Stimulated activated CD4-positive, alpha-beta T cell treated with anti-CD3 and anti-CD28 coated beads, Interleukin-1b, Interleukin-23, amount 100 ng/mL, for 24 hours (primary cell): ENCODE measurements around the gene CASTOR2.
"Not testable (repeated sequence)": the region's sequence is repeated elsewhere in the genome, so short reads cannot be mapped to it uniquely, and the experiment has no call there.

Experiments used
- DNase-seq, 4 experiments: peaks; one replicate each; pipeline ENCODE4 v3.0.0-alpha.2; 2020; ENCODE audit warnings: low read depth in 4 of 4, low spot score in 1 of 4

Gene CASTOR2

GRCh38 chr7:74964511-74965119 lies at the start of gene CASTOR2:
Gene CASTOR2, plus strand, starts transcription at chr7:74964705. Its CDS starts 281 bp downstream, at chr7:74964986.
- DNase-seq = peak in 3 of 4 experiments; percentile 35 to 43 (median 39)

- DNase-seq = not testable (repeated sequence)
Observed at GRCh38 chr7:74922321-74922890, 42.1 kb upstream of the CASTOR2 start.

GRCh38 chr7:74923644-74924043 lies 40.9 kb upstream of the CASTOR2 start:
- DNase-seq = not testable (repeated sequence)

- DNase-seq = not testable (repeated sequence)
Observed at GRCh38 chr7:74926968-74927367, 37.5 kb upstream of the CASTOR2 start.

- not testable (repeated sequence) for DNase-seq
Observed at GRCh38 chr7:74931563-74932328, 32.8 kb upstream of the CASTOR2 start.

- DNase-seq = not testable (repeated sequence)
Observed at GRCh38 chr7:74939429-74939828, 25.1 kb upstream of the CASTOR2 start.

- not testable (repeated sequence) for DNase-seq
Observed at GRCh38 chr7:74941302-74942069, 23.0 kb upstream of the CASTOR2 start.

GRCh38 chr7:74943923-74944322 lies 20.6 kb upstream of the CASTOR2 start:
- DNase-seq = not testable (repeated sequence)

GRCh38 chr7:74947741-74948140 lies 16.8 kb upstream of the CASTOR2 start:
- not testable (repeated sequence) for DNase-seq

GRCh38 chr7:74953774-74954173 lies 10.7 kb upstream of the CASTOR2 start:
- not testable (repeated sequence) for DNase-seq

- DNase-seq = not testable (repeated sequence)
Observed at GRCh38 chr7:74958328-74958727, 6.2 kb upstream of the CASTOR2 start.

- not testable (repeated sequence) for DNase-seq
Observed at GRCh38 chr7:74963704-74964510, 598 bp upstream of the CASTOR2 start.

GRCh38 chr7:74966208-74966854 lies 1.8 kb downstream of the CASTOR2 start:
- not testable (repeated sequence) for DNase-seq

- DNase-seq = not testable (repeated sequence)
Observed at GRCh38 chr7:74966909-74967308, 2.4 kb downstream of the CASTOR2 start.

GRCh38 chr7:74971431-74971830 lies 6.9 kb downstream of the CASTOR2 start:
- DNase-seq = not testable (repeated sequence)

GRCh38 chr7:74972377-74972776 lies 7.9 kb downstream of the CASTOR2 start:
- not testable (repeated sequence) for DNase-seq

GRCh38 chr7:74975959-74976358 lies 11.5 kb downstream of the CASTOR2 start:
- DNase-seq = not testable (repeated sequence)

GRCh38 chr7:74977523-74977922 lies 13.0 kb downstream of the CASTOR2 start:
- not testable (repeated sequence) for DNase-seq

GRCh38 chr7:74988436-74988835 lies 23.9 kb downstream of the CASTOR2 start:
- DNase-seq = not testable (repeated sequence)

- DNase-seq = no peak
Observed at GRCh38 chr7:74993121-74993520, 28.6 kb downstream of the CASTOR2 start.
